HG02678 (cell line): Measurements from ENCODE around the gene EXO1.
A peak's percentile ranks its signal among the peaks of the same experiment; 100 is the strongest.
"Not testable (repeated sequence)": the region's sequence is repeated elsewhere in the genome, so short reads cannot be mapped to it uniquely, and the experiment has no call there.

ENCODE experiments used
- ATAC-seq: cut with Tn5 transposase; IDR thresholded peaks from one replicate; pipeline ENCODE4 v1.9.1; 2021; ENCODE audit warnings: mild to moderate bottlenecking, moderate library complexity; ENCODE audit not compliant: unreplicated experiment

The EXO1 gene

DNA sequence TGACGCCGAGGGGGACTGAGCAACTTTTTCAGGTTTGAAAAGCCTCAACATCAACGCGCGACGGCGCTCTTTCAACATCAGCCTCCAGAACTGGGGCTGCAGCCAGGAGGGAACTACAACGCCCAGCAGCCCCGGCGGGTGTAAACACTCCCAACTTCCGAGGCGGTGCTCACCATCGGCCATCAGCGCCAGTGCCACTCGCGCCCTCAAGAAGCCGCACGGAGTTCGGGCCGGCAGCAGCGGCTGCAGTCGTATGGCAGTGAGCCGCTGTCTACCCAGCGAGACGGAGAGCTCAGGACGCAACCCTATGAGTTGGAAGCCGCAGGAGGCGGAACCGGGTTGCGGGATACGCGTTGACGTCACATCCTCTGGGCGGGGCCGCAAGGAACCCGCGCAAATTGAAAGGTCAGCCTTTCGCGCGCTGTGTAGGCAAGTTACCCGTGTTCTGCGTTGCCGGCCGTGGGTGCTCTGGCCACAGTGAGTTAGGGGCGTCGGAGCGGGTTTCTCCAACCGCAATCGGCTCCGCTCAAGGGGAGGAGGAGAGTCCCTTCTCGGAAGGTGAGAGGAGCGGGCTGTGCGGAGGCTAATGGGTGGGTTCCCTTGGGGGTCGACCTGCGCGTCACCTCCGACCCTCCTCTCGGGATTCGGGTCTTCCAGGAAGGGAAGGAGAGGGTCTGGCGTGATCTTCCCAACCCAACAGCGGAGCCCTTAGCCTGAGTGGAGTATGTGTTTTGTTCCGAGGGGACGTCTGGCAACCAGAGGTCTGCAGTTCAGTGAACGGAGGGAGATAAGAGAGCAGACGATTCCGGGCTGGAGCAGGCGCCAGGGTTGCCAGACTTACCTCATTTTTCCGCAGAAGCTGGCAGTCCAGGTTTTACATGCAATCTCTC is at the start of gene EXO1:
EXO1 (plus strand) TSS at position 409 of the 890 bp plus-strand sequence. CDS start 2,222 bp downstream, outside the sequence.
- peak; percentile 97 for ATAC-seq

DNA sequence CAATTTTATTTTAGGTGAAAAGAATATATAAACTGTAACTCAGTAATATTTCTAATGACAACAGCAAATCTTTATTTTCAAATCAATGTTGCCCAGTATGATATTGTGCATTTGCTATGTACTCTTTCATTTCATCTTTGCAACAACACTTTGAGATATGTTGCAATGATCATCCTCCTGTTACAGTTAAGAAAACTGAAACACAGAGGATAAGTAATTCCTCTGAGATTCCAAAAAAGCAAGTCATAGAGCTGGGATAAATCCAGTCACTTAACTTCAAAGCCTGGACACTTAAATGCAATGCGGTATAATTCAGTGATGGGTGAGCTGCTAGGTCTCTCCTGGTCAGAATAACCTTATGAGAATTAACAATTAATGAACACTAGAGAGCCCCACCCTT is 48.6 kb upstream of the EXO1 start:
- no peak for ATAC-seq

DNA sequence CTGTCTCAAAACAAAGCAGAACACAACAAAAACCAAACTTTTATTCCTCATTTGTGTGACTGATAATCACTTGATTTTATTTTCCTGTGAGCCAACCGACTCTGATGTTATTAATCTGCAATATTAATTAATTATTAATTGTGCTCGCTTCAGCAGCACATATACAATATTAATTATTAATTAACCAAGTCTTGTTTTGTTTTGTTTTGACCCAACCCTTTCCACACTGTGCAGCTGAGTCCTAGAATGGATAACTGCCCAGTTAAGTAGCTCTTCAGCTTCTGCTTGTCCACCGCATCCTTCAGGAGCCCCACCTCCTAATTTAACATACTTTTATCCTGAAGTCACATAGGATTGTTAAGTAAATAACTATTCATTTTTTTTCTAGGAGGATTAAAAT is 47.4 kb upstream of the EXO1 start:
- ATAC-seq = no peak

DNA sequence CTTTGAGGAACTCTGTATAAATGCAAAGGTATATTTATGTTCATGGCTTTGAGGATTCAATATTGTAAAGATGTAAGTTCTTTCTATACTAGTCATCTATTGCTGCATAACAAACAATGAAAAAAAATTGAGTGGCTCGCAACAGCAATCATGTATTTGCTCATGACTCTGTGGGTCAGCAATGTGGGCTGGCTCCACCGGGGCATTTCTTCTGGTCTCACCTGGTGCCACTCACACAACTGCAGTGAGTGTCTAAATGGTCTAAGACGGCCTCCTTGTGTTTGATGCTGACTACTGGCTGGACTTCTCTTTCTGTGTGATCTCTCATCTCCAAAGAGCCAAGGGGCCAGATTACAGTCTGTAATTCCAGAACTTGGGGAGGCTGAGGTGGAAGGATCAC is 45.1 kb upstream of the EXO1 start:
- ATAC-seq = no peak

DNA sequence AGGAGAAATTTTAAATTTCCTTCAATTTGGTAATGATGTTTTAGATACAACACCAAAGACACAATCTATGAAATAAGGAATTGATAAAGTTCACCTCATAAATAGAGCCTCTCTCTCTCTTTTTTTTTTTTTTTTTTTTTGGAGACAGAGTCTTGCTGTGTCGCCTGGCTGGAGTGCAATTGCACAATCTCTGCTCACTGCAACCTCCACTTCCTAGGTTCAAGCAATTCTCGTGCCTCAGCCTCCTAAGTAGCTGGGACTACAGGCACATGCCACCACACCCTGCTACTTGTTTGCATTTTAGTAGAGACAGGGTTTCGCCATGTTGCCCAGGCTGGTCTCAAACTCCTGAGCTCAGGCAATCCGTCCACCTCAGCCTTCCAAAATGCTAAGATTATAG is 43.3 kb upstream of the EXO1 start:
- ATAC-seq = not testable (repeated sequence)

DNA sequence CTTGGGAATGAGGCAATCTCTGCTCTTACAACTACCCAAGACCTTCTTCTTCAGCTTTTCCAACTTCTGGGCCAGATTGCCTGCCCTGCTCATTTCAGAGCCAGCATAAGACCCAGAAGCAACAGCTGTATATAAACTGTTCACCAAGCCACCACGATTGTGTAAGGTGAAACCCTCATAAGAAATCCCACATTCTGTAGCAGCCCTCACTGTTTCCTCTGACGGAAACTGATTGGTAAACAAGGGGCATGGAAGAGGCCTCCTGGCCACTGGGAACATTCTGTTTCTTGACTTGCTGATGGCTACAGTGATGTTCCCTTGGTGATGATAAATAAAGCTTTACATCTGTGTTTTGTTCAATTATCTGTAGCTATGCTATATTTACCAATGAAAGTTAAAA is 39.7 kb upstream of the EXO1 start:
- no peak for ATAC-seq

DNA sequence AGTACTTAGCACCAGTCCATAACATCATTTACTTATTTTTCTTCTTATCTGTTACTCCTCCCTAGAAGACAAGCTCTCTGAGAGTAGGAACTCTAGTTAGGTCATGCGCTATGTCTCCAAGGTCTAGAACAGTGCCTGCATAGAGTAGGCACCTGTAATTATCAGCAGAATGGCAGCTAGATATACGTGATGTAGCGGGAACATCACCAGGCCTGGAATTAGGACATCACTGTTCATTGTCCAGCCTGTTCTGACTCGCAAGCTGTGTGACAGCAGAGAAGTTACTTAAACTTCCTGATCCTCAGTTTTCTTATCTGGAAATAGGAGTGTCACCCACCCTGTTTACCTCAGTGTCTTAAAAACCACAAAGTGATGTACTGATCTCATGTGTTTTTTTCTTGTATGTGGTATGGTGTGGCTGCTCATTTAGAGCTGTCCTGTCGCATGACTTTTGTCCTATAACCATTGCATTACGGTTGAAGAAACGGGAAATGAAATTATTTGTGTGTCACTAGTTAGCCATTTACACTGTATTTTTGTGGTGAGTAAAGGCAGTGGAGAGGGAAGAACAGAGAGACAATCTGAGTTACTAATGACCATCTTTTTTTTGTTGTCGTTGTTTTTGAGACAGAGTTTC is 37.1 kb upstream of the EXO1 start:
- ATAC-seq = peak; percentile 76

DNA sequence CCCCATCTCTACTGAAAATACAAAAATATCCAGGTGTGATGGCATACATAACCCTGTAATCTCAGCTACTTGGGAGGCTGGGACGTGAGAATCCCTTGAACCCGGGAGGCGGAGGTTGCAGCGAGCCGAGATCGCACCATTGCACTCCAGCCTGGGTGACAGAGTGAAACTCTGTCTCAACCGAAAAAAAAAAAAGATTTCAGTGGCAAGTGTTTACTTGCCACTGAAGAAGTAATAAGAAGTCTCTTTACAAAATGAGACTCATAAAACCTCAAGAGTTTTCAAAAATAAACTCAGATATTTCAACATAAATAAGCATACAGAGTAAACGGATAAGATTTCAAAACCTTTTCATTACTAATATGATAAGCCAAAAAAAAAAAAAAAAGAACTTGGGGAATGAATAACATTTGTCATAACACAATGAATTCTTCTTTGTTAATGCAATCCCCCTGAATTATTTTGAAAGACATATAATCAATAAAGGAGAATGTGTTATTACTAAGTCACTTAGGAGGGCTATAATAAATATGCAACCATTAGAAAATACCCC is 34.2 kb upstream of the EXO1 start:
- no peak for ATAC-seq

DNA sequence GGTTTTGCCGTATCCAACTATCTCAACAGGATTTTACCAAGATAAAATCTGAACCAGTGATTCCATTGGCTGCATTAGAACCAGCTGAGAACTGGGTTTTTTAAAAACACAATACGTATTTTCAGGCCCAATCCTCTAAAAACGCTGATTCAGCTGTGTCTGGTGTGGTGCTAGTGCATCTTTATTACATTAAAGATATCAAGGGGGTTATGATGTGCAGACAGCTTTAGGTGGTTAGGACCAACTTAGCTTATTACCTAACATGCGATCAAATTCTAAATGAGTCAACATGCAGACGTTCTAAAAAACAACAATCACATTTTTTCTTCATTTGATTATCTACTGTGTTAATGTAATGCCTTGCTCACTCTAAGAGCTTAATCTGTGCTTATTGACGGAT is 32.0 kb upstream of the EXO1 start:
- no peak for ATAC-seq

DNA sequence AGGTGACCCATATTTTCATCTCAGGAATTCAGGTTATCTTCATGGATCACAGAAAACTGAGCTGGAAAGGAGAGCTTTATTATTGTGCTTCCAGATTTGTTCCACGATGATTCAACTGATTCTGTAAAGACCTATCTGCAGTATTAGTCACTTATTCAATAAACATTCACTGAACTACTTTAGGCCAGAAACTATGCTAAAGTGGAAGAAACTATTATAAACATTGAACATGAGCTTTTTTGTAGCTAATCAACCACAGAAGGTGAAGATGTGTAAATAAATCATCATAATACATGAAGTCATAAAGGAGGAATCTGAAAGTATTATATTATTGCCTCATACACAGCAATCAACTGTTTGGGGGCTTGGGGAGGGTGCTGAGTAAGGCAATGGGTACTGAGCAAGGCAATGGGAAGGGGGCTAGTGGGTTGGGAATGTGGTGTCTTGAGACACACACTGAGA is 30.6 kb upstream of the EXO1 start:
- ATAC-seq = no peak

DNA sequence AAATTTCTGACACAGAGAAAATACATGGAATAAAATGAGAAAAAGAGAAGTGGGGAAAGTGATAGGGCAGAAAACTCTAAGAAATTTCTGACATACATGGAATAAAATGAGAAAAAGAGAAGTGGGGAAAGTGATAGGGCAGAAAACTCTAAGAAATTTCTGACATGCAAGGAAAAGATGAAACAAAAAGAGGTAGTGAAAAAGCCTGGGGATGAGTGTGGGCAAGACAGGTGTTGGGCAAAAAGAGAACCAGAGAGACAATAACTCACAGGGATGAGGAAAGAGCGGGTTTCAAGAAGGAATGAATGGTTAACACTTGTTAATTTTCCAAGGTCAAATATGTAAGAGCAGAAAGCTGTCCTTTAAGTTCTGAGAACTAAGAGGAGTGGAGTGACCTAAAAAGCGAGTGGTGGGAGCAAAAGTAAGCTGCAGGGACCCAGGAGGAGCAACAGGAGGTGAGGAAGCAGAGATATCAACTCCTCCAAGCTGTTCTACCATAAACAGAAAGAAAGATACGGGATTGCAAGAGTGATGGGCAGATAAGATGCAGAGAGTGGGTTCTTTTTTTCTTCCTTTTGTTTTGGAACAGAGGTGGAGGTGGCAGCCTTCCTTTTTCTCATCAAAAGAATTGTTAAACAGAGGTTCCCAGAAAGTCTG is 29.9 kb upstream of the EXO1 start:
- no peak for ATAC-seq

DNA sequence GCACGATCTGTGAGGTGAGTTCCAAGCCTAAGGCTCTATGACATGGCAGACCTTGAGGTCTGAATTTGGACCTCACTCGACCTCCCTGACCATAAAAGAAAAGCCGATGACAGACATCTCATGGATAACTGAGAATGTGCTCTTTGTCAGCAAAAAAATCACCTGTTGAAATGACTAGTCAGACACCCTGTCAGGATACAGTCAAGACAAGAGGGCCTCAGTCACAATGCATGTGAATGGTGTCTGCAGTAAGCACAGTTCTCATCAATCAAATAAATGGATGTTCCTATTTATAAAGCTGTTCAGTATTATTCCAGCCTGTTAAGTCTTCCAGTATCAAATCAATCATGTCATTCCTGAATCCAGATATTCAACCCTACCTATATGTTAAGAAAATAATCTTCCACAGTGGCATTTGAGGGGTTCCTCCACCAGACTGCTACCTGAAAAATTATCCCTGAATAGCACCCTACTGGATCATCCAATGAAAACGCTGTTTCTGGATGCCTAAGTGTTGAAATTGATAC is 28.6 kb upstream of the EXO1 start:
- ATAC-seq = no peak

DNA sequence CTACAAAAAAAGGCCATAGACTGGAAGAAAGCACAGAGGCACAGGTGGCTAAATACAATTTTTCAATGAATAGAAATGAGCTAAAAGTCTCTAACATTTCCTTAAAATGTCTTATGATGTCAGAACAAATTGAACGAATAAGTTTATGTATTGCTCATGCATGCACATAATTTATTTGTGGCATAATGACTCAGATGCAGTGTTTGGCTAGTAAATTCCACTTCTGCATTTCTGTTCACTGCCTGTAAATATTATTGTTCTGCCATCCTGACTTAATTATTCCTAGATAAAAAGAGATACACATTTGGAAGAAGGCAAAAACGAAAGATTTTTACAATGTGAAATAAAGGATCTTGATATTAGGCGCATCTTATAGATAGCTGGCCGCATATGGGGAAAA is 26.6 kb upstream of the EXO1 start:
- no peak for ATAC-seq

DNA sequence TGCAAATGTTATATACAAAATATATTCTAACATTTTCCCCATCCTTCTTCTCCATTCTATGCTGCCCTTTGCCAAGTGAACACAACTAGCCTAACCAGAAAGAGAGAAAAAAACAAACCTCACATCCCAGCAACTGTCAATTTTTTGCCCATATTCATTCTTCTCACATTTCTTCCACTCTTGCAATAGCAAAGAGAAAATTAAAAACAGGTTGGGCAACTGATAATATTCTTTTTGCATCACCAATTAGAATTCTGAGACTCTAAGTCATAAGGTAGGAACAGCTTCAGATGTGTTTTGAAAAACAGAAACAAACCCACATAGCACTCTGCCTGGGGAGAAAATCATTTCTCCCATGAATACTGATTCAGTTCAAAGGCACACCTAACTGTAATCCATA is 25.2 kb upstream of the EXO1 start:
- ATAC-seq = no peak

DNA sequence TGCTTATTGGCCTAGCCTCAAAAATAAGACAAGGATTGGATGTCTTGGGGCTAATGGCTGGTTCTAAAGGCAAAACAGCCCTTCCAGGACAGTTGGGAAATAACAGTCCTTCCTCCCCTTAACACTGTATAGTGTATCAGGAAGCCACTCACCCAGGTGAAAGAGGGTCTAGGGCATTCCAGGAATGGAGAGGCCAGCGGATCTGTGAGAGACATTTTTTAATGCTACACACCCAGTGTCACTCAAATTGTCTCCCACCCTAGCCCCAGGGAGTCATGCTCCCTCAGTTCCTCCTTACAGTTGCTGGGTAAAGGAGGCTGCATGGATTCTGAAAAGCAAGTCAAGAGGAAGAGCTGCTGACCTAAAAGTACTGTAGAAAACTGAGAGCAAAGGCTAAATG is 24.1 kb upstream of the EXO1 start:
- ATAC-seq = no peak

DNA sequence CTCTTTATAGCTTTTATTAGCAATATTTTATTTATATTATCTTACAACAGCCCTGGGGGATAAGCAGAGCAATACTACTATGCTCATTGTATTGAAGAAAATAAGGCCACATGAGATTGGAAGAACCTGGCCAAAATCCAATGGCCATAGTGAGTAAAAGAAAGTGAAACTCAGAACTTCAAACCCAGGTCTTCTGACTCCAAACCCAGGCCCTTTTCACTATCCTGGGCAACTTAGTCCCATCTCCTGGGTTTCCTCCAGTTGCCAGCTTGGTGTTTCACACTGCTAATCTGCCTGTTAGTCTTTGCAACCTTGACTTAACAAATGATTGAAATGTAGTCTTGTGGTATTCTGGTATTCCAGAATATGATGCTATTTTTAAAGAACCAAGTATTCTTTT is 22.4 kb upstream of the EXO1 start:
- no peak for ATAC-seq

DNA sequence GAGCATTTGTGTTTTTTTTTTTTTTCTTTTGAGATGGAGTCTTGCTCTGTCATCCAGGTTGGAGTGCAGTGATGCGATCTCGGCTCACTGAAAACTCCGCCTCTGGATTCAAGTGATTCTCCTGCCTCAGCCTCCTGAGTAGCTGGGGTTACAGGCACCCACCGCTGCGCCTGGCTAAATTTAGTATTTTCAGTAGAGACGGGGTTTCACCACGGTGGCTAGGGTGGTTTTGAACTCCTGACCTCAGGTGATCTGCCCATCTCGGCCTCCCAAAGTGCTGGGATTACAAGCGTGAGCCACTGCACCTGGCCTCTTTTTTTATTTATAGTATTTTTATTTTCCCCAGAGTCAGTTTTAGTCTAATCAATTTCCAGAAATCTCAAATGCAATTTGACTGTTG is 21.4 kb upstream of the EXO1 start:
- ATAC-seq = not testable (repeated sequence)

DNA sequence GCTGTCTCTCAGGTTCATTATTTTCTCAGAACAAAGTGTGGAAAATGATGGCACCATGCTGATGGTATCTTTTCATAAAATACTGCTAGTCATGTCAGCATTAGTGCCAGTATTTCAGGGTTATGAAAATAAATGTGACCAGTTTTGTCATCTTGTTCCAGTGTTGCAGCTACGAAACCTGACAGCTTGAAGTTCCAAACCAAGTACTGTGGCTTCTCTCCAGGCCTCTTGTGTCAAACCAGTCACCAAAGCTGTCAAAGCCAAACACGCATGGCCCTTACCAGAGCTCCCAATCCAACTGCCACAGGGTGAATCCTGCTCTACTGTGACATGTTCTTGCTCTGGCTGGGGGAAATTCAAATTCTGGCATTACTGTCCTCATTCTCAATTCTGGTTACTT is 20.7 kb upstream of the EXO1 start:
- no peak for ATAC-seq

DNA sequence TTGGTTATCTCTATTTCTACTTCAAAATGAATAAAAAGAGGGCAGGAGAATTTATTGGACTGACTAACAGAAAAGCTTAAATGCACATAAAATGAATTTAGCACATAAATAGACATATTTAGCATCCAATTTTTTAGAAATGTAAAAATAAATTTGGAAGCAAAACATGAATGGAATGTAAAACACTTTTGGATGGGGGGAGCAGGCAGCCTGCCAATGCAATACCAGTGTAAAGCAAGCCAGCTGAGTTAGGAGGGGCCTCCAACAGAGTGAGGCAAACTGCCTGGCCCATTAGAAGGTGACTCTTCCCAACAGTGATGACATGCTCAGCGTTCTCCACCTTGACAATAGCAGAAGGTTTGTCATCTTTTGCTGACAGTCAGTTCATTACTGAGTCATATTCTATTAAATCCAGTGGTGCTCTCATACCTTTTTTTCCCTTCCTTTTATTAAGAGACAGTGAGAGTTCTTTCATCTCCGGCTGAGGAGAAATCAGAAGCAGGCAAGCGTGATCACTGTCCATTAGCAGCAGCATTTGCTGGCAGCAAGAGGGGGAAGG is 19.5 kb upstream of the EXO1 start:
- no peak for ATAC-seq

DNA sequence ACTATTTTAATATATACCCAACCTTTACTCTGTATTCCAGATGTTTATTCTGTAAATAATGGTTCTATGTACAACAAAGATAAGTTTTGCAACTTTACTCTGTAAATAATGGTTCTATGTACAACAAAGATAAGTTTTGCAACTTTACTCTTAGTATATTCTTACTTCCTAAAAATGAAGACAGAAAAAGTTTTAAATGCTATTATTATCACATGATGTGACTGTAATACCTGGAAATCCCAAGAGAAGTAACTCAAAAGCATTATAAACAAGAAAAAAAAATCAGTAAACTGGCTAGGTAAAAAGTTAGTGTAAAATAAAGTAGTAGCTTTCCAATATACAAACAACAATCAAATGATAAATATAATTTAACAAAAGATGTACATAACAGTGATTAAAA is 18.5 kb upstream of the EXO1 start:
- no peak for ATAC-seq
